Activated CD4-positive, CD25-positive, alpha-beta regulatory T cell treated with anti-CD3 and anti-CD28 coated beads, Interleukin-2, amount 50 U/mL, for 72 hours (primary cell): Measurements from ENCODE around the gene KCNE3.

Source experiments
- DNase-seq: peaks from one replicate; pipeline ENCODE4 v3.0.0; 2021

Gene KCNE3, protein sequence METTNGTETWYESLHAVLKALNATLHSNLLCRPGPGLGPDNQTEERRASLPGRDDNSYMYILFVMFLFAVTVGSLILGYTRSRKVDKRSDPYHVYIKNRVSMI

DNA sequence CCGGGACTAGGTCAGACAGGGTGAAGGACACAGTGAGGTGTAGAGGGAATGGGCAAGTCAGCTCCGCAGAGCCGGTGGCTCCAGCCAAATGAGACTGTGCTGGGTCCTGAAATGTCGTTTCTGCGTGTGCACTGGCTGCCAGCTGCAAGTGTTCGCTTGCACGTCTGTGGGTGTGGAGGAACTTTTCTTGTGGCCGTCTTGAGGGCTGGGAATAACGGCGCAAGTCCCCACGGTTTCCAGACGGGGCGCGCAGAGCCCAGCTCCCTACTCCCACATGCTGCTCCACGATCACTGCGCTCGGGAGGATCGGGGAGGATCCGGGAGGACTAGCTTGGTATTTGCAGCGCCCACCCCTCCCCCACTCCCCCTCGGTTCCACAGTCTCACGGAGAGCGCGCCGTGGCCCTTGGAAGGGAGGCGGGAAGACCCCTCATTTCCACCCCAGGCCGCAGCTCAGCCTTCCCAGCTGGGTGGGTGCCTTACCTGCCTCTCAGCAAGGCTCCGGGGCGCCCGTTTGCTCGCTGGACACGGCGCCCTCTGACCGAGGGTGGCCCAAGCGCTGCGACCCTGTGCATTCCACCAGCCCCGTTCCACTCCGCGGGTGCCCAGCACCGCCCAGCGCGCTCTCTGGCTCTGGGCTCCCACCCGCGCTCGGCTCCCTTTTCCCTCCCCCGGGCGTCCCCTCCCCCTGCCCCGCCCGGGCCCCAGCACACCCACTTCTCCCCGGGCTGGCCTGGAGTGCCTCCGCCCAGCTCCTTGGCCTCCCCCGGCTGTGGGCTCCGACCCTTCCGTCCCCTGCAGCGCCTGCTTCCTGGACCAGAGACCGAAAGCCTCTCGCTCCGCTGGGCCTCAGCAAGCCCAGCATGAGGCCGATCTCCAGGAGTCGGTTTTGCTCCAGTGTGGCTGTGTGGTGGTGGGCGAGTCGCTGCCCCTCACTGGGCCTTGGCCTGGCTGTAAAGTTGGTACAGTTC is at the start of gene KCNE3:
KCNE3 (minus strand) TSS at position 634 of the 970 bp plus-strand sequence. CDS start 9,986 bp downstream, outside the sequence.
- no peak for DNase-seq

- no peak for DNase-seq
Observed at GRCh38 chr11:74507582-74507981, 40.2 kb upstream of the KCNE3 start.

GRCh38 chr11:74506823-74507222 is 39.5 kb upstream of the KCNE3 start:
- DNase-seq, result no peak

- DNase-seq, result no peak
Observed at GRCh38 chr11:74505911-74506310, 38.6 kb upstream of the KCNE3 start.

DNA sequence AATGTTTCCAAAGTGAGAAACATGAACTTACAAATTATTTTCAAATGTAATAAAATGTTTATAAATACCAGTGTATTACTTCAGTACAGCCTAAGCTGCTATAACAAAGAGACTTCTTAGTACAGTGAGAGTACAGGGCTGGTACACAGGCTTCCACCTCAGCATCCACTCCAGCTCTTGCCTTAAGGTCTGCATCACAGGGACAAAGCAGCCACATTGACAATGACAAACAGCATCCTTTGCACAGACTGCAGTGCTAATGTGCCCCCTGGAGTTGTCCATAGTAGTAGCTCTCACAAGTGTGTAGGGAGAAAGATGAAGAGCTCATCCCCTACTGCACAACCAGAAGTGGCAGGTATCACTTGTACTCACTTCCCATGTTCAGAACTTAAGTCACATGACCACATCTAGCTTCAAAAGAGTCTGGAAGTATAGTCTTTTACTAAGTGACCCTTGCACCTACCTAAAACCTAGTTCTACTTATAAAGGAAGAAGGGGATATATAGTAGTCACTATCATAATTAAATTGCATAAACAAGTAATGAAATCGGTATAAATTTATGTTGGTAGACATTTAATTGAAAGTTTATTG is 36.8 kb upstream of the KCNE3 start:
- DNase-seq, result no peak

DNA sequence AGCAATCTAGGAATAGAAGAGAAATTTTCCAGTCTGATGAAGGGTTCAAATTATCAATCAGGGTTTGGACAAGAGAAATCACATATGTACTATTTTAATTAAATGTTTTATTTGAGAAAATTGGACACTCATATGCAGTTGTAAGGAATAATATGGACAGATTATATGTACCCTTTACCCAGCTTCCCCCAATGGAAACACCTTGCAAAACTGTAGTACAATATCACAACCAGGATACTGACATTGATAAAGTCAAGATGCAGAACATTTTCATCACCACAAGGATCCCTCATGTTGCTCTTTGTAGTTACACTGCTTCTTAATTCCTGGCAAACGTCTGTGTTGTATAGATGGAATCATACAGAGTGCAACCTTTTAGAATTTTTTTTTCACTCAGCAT is 27.6 kb upstream of the KCNE3 start:
- DNase-seq, result no peak

DNA sequence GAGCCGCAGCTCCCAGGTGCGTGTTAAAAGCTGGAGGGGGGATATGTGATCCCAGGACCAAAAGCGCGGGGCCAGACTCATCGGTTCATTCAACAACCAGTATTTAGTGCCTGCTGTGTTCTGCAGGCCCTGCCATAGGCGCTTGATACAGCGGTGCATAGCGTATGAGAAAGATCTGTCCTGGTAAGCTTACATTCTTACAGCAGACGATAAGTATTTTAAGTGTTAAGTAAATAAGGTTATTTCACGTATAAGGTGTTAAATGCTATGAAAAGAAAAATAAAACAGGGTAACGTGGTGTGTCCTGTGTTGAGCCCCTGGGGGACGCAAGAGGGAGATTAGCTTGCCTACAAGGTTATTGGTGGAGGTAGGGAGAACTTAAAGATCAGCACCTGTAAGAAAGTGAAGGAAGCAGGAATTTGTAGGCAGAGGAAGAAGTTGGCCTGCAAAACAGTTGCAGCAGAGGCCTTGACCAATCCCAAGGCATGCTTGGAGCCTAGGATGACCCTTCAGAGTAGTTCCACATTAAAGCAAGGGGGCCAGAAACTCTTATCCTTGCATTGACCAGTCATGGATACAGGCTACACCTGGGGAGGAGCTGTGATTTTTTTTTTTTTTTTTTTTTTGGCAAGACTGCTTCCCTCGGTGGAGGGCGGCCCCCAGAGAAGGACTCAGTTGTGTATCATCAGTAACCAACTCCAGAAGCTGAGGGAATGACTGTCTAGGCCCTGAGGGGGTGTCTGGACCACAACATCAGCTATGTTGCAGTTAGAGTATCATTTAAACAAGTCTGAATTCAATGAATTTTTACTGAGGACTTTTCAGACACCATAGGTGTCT is 26.7 kb upstream of the KCNE3 start:
- no peak for DNase-seq

DNA sequence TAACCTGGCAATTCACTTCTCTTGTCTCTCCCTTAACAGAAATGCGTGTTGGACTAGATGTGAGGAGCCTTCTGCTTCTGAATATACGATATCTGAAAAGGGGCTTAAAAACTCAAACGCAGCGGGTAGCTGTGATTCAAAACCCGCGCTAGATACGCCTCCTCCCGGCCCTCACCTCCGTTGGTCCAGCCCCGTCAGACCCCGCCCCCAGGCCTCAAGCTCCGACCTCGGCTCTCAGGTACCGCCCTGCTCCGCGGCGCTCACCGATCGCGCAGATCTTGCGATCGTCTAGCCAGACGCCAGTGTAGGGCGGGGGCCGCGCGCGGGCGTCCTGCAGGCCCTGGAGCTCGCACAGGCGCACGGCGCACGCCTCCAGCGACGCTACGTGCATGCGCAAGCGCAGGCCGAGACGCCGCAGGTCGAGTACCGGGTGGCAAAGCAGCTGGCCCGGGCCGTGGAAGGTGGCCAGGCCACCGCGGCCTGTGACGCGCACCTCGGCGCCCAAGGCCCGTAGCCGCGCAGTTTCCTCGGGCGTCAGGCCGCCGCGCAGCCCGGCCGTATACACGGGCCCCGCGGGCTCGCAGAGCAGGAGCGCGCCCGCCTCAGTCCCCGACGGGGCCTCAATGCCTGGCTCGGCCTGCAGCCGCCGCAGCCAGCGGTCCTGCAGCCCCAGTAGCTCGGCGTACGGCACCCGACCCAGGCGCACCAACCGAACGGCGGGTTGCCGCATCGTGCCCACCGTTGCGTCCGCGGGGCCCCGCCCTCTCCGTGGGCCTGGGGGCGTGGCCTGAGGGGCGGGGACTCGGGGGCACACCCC is 25.8 kb upstream of the KCNE3 start, which contains the start of gene LIPT2:
LIPT2 (minus strand) TSS at position 751 of the 817 bp plus-strand sequence; CDS start at position 730, 21 bp downstream.
- peak; percentile 96 for DNase-seq

GRCh38 chr11:74492084-74492483 is 24.7 kb upstream of the KCNE3 start:
- DNase-seq, result no peak

DNA sequence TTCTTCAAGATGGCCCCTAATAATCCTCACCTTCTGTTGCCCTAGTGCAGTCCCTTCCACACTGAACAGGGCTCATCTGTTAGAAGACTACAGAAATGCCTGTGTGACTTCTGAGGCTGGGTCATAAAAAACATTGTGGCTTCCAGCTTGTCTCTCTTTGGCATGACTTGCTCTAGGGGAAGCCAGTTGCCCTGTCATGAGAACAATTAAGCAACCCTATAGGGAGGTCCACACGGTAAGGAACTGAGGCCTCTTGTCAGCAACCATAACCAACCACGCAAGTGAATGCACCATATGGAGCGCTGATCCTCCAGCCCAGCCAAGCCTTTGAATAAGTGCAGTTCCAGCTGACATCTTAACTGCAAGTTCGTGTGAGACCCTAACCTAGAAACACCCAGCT is 23.6 kb upstream of the KCNE3 start:
- no peak for DNase-seq

- DNase-seq, result no peak
Observed at GRCh38 chr11:74487875-74488274, 20.5 kb upstream of the KCNE3 start.

- DNase-seq, result no peak
Observed at GRCh38 chr11:74485868-74486267, 18.5 kb upstream of the KCNE3 start.

DNA sequence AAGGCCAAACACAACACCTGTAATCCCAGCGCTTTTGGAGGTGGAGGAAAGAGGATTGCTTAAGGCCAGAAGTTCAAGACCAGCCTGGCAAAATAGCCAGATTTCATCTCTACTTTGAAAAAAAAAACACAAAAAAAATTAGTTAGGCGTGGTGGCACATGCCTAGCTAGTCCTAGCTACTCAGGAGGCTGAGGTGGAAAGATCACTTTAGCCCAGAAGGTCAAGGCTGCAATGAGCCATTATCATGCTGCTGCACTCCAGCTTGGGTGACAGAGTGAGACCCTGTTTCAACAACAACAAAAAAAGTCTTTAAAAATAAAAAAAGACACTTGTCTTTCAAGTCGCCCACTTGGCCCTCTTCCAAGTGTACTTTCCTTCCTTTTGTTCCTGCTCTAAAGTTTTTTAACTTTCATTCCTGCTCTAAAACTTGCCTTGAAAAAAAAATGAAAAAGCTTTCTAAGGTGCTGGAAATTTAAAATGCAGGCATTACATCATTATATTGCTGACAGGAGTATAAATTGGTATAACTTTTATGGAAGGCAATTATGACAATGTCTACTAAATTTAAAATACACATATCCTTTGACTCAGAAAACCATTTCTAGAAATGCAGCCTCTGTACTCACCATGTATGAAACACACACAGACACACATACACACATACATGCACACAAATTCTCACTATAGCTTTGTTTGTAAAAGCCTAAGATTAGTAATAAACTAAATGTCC is 13.5 kb upstream of the KCNE3 start:
- no peak for DNase-seq

GRCh38 chr11:74479732-74480123 is 12.4 kb upstream of the KCNE3 start:
- DNase-seq, result no peak

DNA sequence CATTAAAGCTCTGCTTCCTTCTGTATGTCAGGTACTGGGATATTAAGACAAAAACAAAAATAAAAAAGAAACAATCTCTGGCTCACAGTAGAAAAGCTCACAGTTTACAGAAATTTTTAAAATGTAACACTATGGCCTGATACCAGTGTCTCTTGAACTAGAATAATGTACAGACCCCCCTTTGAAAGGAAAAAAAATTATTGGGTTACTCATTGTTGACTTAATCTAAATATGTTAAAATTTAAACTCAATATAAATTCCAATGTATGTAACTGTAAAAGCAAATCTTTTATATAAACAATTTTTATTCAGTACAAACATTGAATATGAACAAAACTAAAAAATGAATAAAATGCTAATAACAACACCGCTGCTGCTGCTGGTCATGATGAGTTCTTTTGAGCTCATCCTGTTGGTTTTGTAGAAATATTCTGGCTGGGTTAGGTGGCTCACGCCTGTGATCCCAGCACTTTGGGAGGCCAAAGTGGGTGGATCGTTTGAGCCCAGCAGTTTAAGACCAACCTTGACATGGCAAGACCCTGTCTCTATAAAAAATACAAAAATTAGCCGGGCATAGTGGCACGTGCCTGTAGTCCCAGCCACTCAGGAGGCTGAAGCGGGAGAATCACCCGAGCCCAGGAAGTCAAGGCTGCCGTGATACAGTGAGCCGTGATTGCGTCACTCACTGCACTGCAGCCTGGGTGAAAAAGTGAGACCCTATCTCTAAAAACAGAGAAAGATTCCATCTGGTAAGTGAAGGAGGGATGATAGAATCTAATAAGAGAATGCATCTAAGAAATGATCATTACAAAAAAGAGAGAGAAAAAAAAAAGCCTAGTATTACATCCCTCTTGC is 11.8 kb upstream of the KCNE3 start:
- DNase-seq, result no peak

DNA sequence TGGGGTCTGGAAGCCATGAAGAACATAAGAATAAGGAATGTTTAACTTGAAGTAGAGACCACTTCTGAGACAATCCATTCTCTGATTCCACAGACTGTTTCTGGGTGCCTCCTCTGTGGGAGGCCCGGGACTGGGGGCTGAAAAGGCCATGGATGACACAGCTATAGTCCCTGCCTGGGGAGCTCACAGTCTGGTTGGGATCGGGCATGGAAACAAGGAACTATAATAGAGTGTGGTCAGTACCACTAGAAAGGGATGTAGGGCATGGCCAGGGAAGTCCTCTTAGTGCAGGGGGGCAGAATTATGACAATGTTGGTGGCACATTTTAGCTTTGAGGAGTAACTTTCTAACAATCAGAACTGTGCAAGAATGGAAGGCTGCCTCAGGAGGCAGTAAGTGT is 9.2 kb upstream of the KCNE3 start:
- no peak for DNase-seq

DNA sequence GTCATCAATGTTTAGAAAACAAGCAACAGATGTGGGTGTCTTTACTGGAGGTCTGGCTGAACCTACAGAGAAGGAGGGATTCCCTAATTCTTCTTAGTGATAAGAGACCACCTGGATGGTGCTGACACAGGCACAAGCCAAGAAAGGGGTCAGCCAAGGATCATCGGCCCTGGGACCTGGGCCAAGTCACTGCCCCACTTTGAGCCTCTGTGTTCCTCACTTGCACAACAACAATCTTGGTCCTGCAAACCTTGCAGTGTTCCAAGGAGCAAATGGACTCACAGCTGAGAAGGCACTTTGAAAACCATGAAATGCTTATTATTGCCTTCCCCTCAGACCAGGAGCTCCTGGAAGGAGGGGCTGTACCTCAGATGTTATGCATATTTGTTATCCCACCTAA is 7.0 kb upstream of the KCNE3 start:
- no peak for DNase-seq

- DNase-seq, result no peak
Observed at GRCh38 chr11:74473382-74474173, 6.2 kb upstream of the KCNE3 start.

DNA sequence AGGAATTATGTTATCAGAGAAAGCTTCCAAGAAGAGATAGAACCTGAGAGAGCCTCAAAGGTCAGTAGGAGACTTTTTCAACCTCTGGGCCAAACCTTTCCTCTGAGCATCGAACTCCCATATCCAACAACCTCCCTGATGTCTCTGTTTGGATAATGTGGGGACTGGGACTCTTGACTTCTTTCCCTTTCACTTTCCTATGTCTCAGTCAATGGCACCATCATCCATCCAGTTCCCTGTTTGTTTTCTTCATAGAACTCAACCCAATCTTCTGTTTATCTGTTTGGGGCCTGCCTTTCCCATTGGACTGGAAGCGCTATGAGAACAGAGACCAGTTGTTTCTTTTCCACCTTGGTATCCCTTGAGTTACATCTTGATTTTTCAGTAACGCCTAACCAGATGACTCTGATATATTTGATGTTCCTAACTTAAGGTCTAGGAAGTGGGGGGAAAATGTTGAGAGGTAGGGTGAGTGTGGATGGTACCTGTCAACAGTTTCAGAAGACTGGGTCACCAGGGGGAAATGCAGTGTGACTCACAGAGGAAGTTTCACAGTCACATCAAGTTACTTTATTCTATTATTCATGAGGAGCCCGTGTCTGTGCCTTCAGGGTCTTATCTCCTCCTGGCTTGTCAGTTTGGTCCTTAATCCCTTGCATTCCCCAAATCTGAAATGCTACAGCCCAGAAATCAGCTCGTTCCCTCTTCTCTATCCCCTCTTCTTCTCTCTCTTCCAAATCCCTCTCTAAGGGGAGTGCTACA is 4.5 kb upstream of the KCNE3 start:
- DNase-seq, result no peak
